ENCODE measurements around the gene XKRX. TPM values are rescaled to one million over a fixed set of nuclear protein-coding genes. Genes with fewer than 3 reads are reported as not detected.

The XKRX gene
- total RNA-seq, 1 experiment from 2014 or later, result 0.21 TPM

DNA sequence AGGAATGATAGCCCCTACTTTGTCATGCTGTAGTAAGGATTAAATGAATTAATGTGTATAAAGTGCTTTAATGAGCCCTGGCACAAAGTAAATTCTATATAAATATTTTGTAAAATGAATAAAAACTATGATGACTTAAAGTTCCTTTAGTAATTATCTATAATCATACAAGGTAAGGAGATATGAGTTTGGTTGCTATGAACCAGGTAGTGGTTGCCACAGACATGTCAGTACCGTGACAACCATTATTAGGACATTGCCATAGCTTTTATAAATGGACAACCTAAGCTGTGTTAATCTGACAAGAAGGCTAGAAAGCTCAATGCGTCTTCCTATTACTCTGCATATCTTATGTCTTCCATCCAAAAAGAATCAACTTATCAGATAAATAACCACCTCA, 40.7 kb upstream of the XKRX start, which contains the start of gene ARL13A:
ARL13A (plus strand) TSS at position 301 of the 400 bp plus-strand sequence. CDS start 3,982 bp downstream, outside the sequence.
- intact Hi-C loops (cut with micrococcal nuclease; ENCODE audit: unreplicated experiment) (no loop called here), in situ Hi-C loops (cut with HindIII; ENCODE audit: low pct_unique_long_range_greater_than_20kb, low sequenced_read_pairs) (no loop called here)
- ATAC-seq, result no peak
- no peaks in the 10 kb centered on the region for H3K36me3 ChIP-seq (ENCODE audit: control insufficient read depth, insufficient read depth, low read length)
- H3K9me3 ChIP-seq (ENCODE audit: control insufficient read depth, insufficient read depth, low read depth, low read length), result no peaks in the 10 kb centered on the region
- DNase-seq (ENCODE audit: low read depth, low spot score), result no peak
- no peaks in the 10 kb centered on the region for H3K27me3 ChIP-seq (ENCODE audit: control insufficient read depth, insufficient read depth, low read length)
- no peak within 1 kb of the TSS for H3K27ac ChIP-seq (ENCODE audit: low read length)
- CTCF ChIA-PET, result no interaction called here
- TF ChIP-seq, protein P1, sequence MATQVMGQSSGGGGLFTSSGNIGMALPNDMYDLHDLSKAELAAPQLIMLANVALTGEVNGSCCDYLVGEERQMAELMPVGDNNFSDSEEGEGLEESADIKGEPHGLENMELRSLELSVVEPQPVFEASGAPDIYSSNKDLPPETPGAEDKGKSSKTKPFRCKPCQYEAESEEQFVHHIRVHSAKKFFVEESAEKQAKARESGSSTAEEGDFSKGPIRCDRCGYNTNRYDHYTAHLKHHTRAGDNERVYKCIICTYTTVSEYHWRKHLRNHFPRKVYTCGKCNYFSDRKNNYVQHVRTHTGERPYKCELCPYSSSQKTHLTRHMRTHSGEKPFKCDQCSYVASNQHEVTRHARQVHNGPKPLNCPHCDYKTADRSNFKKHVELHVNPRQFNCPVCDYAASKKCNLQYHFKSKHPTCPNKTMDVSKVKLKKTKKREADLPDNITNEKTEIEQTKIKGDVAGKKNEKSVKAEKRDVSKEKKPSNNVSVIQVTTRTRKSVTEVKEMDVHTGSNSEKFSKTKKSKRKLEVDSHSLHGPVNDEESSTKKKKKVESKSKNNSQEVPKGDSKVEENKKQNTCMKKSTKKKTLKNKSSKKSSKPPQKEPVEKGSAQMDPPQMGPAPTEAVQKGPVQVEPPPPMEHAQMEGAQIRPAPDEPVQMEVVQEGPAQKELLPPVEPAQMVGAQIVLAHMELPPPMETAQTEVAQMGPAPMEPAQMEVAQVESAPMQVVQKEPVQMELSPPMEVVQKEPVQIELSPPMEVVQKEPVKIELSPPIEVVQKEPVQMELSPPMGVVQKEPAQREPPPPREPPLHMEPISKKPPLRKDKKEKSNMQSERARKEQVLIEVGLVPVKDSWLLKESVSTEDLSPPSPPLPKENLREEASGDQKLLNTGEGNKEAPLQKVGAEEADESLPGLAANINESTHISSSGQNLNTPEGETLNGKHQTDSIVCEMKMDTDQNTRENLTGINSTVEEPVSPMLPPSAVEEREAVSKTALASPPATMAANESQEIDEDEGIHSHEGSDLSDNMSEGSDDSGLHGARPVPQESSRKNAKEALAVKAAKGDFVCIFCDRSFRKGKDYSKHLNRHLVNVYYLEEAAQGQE (IDR thresholded peaks at IDR 0.05; ENCODE audit: insufficient read depth in 1 of 2, low read depth in 2 of 2, low read length in 1 of 2), result no peak
- no peak for TF ChIP-seq SIN3A (IDR thresholded peaks at IDR 0.05; ENCODE audit: borderline replicate concordance, insufficient read depth, low read depth, low read length)
- TF ChIP-seq POLR2AphosphoS5 (IDR thresholded peaks at IDR 0.05; ENCODE audit: low read depth, low read length), result no peak
- TF ChIP-seq, protein P2, sequence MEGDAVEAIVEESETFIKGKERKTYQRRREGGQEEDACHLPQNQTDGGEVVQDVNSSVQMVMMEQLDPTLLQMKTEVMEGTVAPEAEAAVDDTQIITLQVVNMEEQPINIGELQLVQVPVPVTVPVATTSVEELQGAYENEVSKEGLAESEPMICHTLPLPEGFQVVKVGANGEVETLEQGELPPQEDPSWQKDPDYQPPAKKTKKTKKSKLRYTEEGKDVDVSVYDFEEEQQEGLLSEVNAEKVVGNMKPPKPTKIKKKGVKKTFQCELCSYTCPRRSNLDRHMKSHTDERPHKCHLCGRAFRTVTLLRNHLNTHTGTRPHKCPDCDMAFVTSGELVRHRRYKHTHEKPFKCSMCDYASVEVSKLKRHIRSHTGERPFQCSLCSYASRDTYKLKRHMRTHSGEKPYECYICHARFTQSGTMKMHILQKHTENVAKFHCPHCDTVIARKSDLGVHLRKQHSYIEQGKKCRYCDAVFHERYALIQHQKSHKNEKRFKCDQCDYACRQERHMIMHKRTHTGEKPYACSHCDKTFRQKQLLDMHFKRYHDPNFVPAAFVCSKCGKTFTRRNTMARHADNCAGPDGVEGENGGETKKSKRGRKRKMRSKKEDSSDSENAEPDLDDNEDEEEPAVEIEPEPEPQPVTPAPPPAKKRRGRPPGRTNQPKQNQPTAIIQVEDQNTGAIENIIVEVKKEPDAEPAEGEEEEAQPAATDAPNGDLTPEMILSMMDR (IDR thresholded peaks at IDR 0.05), result no peak
- TF ChIP-seq TCF7L2 (IDR thresholded peaks at IDR 0.05; ENCODE audit: low read depth, low read length), result no peak
- POLR2A ChIA-PET, result no interaction called here
- no TSS peak for BruUV-seq (replicated peaks)
- no peaks in the 10 kb centered on the region for H3K4me1 ChIP-seq (ENCODE audit: control insufficient read depth, insufficient read depth, low read length)
- H3K4me3 ChIP-seq (ENCODE audit: low read depth in 2 of 2, low read length in 2 of 2), result no peak within 1 kb of the TSS

DNA sequence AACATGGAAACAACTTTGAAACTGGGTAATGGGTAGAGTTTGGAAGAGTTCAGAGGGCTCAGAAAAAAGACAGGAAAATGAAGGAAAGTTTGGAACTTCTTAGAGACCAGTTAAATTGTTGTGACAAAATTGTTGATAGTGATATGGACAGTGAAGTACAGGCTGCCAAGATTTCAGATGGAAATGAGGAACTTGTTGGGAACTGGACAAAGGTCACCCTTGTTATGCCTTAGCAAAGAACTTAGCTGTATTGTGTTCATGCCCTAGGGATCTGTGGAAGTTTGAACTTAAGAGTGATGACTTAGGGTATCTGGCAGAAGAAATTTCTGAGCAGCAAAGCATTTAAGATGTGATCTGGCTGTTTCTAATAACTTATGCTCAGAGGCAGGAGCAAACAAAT, 35.6 kb upstream of the XKRX start:
- in situ Hi-C loops (cut with HindIII; ENCODE audit: low pct_unique_long_range_greater_than_20kb, low sequenced_read_pairs), result no loop called here
- no peak for ATAC-seq
- POLR2A ChIA-PET, result no interaction called here

DNA sequence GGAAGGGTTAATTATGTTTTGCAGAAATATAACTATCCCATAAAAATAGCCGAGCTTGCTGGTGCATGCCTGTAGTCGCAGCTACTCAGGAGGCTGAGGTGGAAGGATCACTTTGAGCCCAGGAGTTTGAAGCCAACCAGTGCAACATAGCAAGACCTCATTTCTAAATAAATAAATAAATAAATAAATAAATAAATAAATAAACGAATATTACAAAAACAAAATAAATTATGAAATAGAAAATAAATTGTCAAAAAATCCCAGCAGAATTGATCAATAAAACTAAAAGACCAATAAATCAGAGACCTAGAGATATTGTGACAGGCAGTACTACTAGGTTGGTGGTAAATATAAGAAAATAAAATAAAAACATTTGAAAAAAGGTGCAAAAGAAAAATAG, 34.1 kb upstream of the XKRX start:
- H3K9me3 ChIP-seq (ENCODE audit: control insufficient read depth, insufficient read depth, low read depth, low read length), result no peaks in the 10 kb centered on the region
- H3K4me1 ChIP-seq (ENCODE audit: control insufficient read depth, insufficient read depth, low read length), result no peaks in the 10 kb centered on the region
- in situ Hi-C loops (cut with HindIII; ENCODE audit: low pct_unique_long_range_greater_than_20kb, low sequenced_read_pairs), result no loop called here
- no peak overlapping the region for H3K27ac ChIP-seq (ENCODE audit: low read length)
- intact Hi-C loops (cut with micrococcal nuclease; ENCODE audit: unreplicated experiment), result no loop called here
- no peaks in the 10 kb centered on the region for H3K36me3 ChIP-seq (ENCODE audit: control insufficient read depth, insufficient read depth, low read length)
- BruUV-seq (replicated peaks), result no TSS peak
- DNase-seq (ENCODE audit: low read depth, low spot score), result no peak
- H3K27me3 ChIP-seq (ENCODE audit: control insufficient read depth, insufficient read depth, low read length), result no peaks in the 10 kb centered on the region
- no peak overlapping the region for H3K4me3 ChIP-seq (ENCODE audit: low read depth in 2 of 2, low read length in 2 of 2)
- CTCF ChIA-PET, result interaction anchor here (0.7 kb wide), 1 partner anchor 1968 kb away, joined by 3 read pairs; no protein-coding TSS in a partner anchor
- TF ChIP-seq, protein P1 (IDR thresholded peaks at IDR 0.05; ENCODE audit: insufficient read depth in 1 of 2, low read depth in 2 of 2, low read length in 1 of 2), result no peak
- TF ChIP-seq, protein P2 (IDR thresholded peaks at IDR 0.05), result no peak
- TF ChIP-seq SIN3A (IDR thresholded peaks at IDR 0.05; ENCODE audit: borderline replicate concordance, insufficient read depth, low read depth, low read length), result no peak
- POLR2A ChIA-PET, result no interaction called here
- ATAC-seq, result no peak

More for the DNA sequence above, 35.6 kb upstream of the XKRX start:
- no peak overlapping the region for H3K27ac ChIP-seq (ENCODE audit: low read length)
- no peak overlapping the region for H3K4me3 ChIP-seq (ENCODE audit: low read depth in 2 of 2, low read length in 2 of 2)
- CTCF ChIA-PET, result no interaction called here
- H3K4me1 ChIP-seq (ENCODE audit: control insufficient read depth, insufficient read depth, low read length), result no peaks in the 10 kb centered on the region
- no peaks in the 10 kb centered on the region for H3K36me3 ChIP-seq (ENCODE audit: control insufficient read depth, insufficient read depth, low read length)
- intact Hi-C loops (cut with micrococcal nuclease; ENCODE audit: unreplicated experiment), result no loop called here
- BruUV-seq (replicated peaks), result no TSS peak
- H3K9me3 ChIP-seq (ENCODE audit: control insufficient read depth, insufficient read depth, low read depth, low read length), result no peaks in the 10 kb centered on the region
- H3K27me3 ChIP-seq (ENCODE audit: control insufficient read depth, insufficient read depth, low read length), result no peaks in the 10 kb centered on the region
- TF ChIP-seq POLR2AphosphoS5 (IDR thresholded peaks at IDR 0.05; ENCODE audit: low read depth, low read length), result no peak
- no peak for DNase-seq (ENCODE audit: low read depth, low spot score)

Measured in Panc1 (cell line).